Measurements from ENCODE around the gene SENP3.
"Not testable (repeated sequence)": the region's sequence is repeated elsewhere in the genome, so short reads cannot be mapped to it uniquely, and the experiment has no call there.

DNA sequence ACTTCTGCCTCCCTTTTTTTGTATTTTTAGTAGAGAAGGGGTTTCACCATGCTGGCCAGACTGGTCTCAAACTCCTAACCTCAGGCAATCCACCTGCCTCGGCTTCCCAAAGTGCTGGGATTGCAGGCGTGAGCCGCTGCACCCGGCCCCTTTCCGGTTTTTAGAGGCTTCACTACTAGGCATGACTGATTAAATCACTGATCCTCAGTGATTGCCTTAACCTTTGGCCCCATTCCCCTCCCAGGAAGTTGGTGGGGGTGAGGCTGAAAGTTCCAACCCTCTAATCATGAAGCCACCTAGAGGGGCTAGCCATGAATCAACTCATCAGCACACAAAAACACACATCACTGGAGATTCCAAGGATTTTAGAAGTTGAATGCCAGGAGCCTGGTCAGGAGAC is 35.8 kb downstream of the SENP3 start:
- TF ChIP-seq, protein P1, sequence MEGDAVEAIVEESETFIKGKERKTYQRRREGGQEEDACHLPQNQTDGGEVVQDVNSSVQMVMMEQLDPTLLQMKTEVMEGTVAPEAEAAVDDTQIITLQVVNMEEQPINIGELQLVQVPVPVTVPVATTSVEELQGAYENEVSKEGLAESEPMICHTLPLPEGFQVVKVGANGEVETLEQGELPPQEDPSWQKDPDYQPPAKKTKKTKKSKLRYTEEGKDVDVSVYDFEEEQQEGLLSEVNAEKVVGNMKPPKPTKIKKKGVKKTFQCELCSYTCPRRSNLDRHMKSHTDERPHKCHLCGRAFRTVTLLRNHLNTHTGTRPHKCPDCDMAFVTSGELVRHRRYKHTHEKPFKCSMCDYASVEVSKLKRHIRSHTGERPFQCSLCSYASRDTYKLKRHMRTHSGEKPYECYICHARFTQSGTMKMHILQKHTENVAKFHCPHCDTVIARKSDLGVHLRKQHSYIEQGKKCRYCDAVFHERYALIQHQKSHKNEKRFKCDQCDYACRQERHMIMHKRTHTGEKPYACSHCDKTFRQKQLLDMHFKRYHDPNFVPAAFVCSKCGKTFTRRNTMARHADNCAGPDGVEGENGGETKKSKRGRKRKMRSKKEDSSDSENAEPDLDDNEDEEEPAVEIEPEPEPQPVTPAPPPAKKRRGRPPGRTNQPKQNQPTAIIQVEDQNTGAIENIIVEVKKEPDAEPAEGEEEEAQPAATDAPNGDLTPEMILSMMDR (IDR thresholded peaks at IDR 0.05): not testable (repeated sequence)
- TF ChIP-seq POLR2A (IDR thresholded peaks at IDR 0.05): not testable (repeated sequence)

Data from Peyer's patch (tissue), 4 donors.